Osteoblast (primary cell): ENCODE results near the gene GNB5. TPM values are rescaled to one million over a fixed set of nuclear protein-coding genes. Genes with fewer than 3 reads are reported as not detected.

Experiments used
- DNase-seq: peaks from one replicate; pipeline ENCODE4 v3.0.0; 2011; ENCODE audit warnings: low spot score, mixed read lengths; ENCODE audit not compliant: insufficient read length; ENCODE audit errors: missing footprints
- H2AFZ ChIP-seq: 2 replicates; pipeline ENCODE4 v1.6.0; 2011; ENCODE audit warnings: mild to moderate bottlenecking, low read length
- H3K27ac ChIP-seq: 2 replicates; pipeline ENCODE4 v1.5.1; 2011; ENCODE audit warnings: mild to moderate bottlenecking, low read depth, low read length, moderate library complexity
- H3K27me3 ChIP-seq: 2 replicates; pipeline ENCODE4 v1.6.0; 2012; ENCODE audit warnings: mild to moderate bottlenecking, control low read depth, inconsistent platforms, low read length, moderate library complexity; ENCODE audit not compliant: insufficient read depth
- H3K36me3 ChIP-seq: 2 replicates; pipeline ENCODE4 v1.5.1; 2011; ENCODE audit warnings: mild to moderate bottlenecking, low read length, control low read depth, moderate library complexity; ENCODE audit not compliant: insufficient read depth
- H3K4me1 ChIP-seq: 2 replicates; pipeline ENCODE4 v1.5.1; 2011; ENCODE audit warnings: mild to moderate bottlenecking, low read length, control low read depth, moderate library complexity; ENCODE audit not compliant: insufficient read depth
- H3K4me2 ChIP-seq: 2 replicates; pipeline ENCODE4 v1.6.0; 2011; ENCODE audit warnings: mild to moderate bottlenecking, low read length; ENCODE audit not compliant: insufficient read depth
- H3K4me3 ChIP-seq: fragments of 200-600 bp; sonication (generic); 3 replicates; pipeline ENCODE4 v1.5.1; 2012; ENCODE audit warnings: mild to moderate bottlenecking, low read length, inconsistent platforms; ENCODE audit not compliant: insufficient read depth
- H3K79me2 ChIP-seq: 2 replicates; pipeline ENCODE4 v1.6.0; 2012; ENCODE audit warnings: mild to moderate bottlenecking, low read length, control low read depth, inconsistent platforms; ENCODE audit not compliant: insufficient read depth
- H3K9me3 ChIP-seq: 2 replicates; pipeline ENCODE4 v1.5.1; 2011; ENCODE audit warnings: low read depth, low read length, control low read depth
- H4K20me1 ChIP-seq: 2 replicates; pipeline ENCODE4 v1.6.0; 2012; ENCODE audit warnings: mild to moderate bottlenecking, low read length, control low read depth; ENCODE audit not compliant: insufficient read depth
- CTCF ChIP-seq: IDR thresholded peaks from 2 replicates; pipeline ENCODE4 v1.5.1; 2011; ENCODE audit warnings: mild to moderate bottlenecking, low read depth, low read length, moderate library complexity; ENCODE audit errors: extremely low read depth
- total RNA-seq: library from RNA; depleted of rRNA; stranded (reverse); fragments of >200 nt; gene quantifications from 2 replicates; pipeline ENCODE4 v1.2.3, GENCODE V29; 2012

Gene GNB5
- total RNA-seq, 1 donor, result 26.4 TPM

- no peak for TF ChIP-seq CTCF
- no peak overlapping the region for H3K4me3 ChIP-seq
- peak; percentile 19 for DNase-seq
These were observed 42.8 kb downstream of the GNB5 start for GRCh38 chr15:52148403-52148802.

DNA sequence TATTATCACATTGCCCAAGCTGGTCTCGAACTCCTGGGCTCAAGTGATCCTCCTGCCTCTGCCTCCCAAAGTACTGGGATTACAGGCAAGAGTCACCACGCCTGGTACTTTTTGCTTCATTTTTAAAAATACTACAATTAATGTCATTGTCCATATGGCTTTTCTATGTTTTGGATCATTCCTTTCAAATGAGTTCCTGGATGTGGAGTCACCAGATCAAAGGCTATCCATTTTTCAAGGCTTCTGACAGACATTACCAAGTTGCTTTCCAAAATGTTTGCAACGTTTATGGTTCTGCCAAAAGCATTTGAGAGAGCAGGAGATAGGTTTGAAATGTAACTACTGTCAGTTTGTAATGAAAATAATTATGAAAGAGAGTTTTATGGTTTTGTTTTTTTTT is 44.4 kb downstream of the GNB5 start:
- H3K79me2 ChIP-seq, result no peaks in the 10 kb centered on the region
- peaks cover 17% of the 10 kb centered on the region for H3K4me1 ChIP-seq
- no peak for TF ChIP-seq CTCF
- no peak overlapping the region for H3K4me2 ChIP-seq
- H3K36me3 ChIP-seq, result peaks cover 3% of the 10 kb centered on the region
- no peak overlapping the region for H3K27ac ChIP-seq
- H3K4me3 ChIP-seq, result no peak overlapping the region
- H3K27me3 ChIP-seq, result no peaks in the 10 kb centered on the region
- H4K20me1 ChIP-seq, result no peaks in the 10 kb centered on the region
- H2AFZ ChIP-seq, result no peak overlapping the region
- DNase-seq, result no peak
- H3K9me3 ChIP-seq, result no peaks in the 10 kb centered on the region

More at GRCh38 chr15:52148403-52148802, 42.8 kb downstream of the GNB5 start:
- Histone ChIP-seq H3K36me3 (no peaks in the 10 kb centered on the region), H2AFZ (no peak overlapping the region), H3K4me2 (no peak overlapping the region), H3K4me1 (peaks cover 16% of the 10 kb centered on the region), H4K20me1 (no peaks in the 10 kb centered on the region), H3K27ac (no peak overlapping the region), H3K27me3 (no peaks in the 10 kb centered on the region), H3K79me2 (no peaks in the 10 kb centered on the region), H3K9me3 (no peaks in the 10 kb centered on the region)

DNA sequence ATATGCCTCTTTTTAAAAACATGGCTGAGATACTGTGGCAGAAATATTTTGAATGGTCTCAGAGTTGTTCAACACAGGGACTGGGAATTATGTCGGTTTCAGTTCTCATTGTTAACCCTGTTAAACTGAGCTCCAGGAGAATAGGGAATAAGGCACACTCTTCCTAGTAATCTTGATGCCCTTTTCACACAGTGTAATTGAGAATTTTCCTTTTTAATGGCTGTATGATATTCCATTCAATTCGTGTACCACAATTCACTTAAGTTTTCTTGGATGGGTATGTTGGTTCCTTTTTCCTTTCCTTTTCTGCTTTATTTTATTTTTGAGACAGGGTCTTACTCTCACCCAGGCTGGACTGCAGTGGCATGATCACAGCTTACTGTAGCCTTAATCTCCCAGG is 44.9 kb downstream of the GNB5 start:
- peaks cover 3% of the 10 kb centered on the region for H3K36me3 ChIP-seq
- H3K4me3 ChIP-seq, result no peak overlapping the region
- no peak for DNase-seq
- H3K9me3 ChIP-seq, result no peaks in the 10 kb centered on the region
- peaks cover 17% of the 10 kb centered on the region for H3K4me1 ChIP-seq
- no peak for TF ChIP-seq CTCF
- no peaks in the 10 kb centered on the region for H4K20me1 ChIP-seq
- no peak overlapping the region for H3K27ac ChIP-seq
- H2AFZ ChIP-seq, result no peak overlapping the region
- H3K79me2 ChIP-seq, result no peaks in the 10 kb centered on the region
- no peak overlapping the region for H3K4me2 ChIP-seq
- no peaks in the 10 kb centered on the region for H3K27me3 ChIP-seq

DNA sequence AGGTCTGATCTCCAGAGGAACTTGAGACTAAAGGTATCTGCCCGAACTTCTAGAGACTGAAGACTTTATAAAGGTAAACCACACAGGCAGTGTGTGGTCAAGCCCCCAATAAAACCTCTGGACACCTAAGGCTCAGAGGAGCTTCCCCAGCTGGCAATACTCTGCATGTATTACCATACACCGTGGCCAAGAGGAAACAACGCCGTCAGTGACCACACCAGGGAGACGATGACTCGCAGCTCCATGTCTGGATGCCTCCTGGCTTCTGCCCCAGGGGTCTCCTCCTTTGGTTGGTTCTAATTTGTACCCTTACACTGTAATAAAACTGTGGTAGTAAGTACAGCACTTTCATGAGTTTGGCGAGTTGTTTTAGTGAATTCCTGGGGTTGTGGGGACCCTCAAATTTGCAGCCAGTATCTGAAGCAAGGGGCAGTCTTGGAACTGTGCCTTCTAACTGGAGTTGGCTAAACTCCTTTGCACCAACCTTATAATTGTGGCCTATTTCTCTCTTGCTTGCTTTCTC is 46.5 kb downstream of the GNB5 start:
- no peak overlapping the region for H3K4me3 ChIP-seq
- DNase-seq, result peak; percentile 53

More for the DNA sequence above, 46.5 kb downstream of the GNB5 start:
- H3K4me1 ChIP-seq, result peaks cover 17% of the 10 kb centered on the region
- H3K27ac ChIP-seq, result peak overlapping the region; percentile 72
- no peaks in the 10 kb centered on the region for H4K20me1 ChIP-seq
- H2AFZ ChIP-seq, result peak overlapping the region; percentile 60
- no peaks in the 10 kb centered on the region for H3K27me3 ChIP-seq
- no peak for TF ChIP-seq CTCF
- H3K4me2 ChIP-seq, result peak overlapping the region; percentile 44
- no peaks in the 10 kb centered on the region for H3K79me2 ChIP-seq
- no peaks in the 10 kb centered on the region for H3K9me3 ChIP-seq
- H3K36me3 ChIP-seq, result peaks cover 3% of the 10 kb centered on the region
